Right ventricle myocardium superior (tissue), 1 donor: ENCODE data around the gene PSRC1. TPM values are rescaled to one million over a fixed set of nuclear protein-coding genes. Genes with fewer than 3 reads are reported as not detected.

ENCODE experiments used
- ATAC-seq: fragments of 200-7000 bp; cut with Tn5 transposase; one replicate; pipeline ENCODE4 v1.9.1; 2020; ENCODE audit warnings: mild to moderate bottlenecking; ENCODE audit not compliant: poor library complexity
- DNase-seq: peaks from one replicate; pipeline ENCODE4 v3.0.0-alpha.2; 2020
- intact Hi-C: fragments of 100-400 bp; cut with DNase I; formaldehyde crosslinking; loops from one replicate; pipeline ENCODE4 v1.11.2; 2022
- total RNA-seq: library from RNA; stranded (reverse); fragmentation: NEBNext Ultra II Directional; extraction: Animal tissue kit (Norgen Biotek cat#: 25700); gene quantifications from one replicate; pipeline ENCODE4 v1.2.1, GENCODE V29; 2021
- donor health status: DM: no; HTN: yes; CAD: no; lungs with severe emphysema.

Gene PSRC1
- total RNA-seq, 1 donor from 2014 or later = 0.73 TPM

- DNase-seq = peak; percentile 83
- intact Hi-C loops = no loop called here
- peak; percentile 54 for ATAC-seq
Measured at GRCh38 chr1:109240158-109241152, 42.5 kb downstream of the PSRC1 start.

- ATAC-seq (peak; percentile 34), DNase-seq (no peak)
- intact Hi-C loops = no loop called here
Measured at GRCh38 chr1:109239409-109240068, 43.4 kb downstream of the PSRC1 start.

GRCh38 chr1:109239047-109239408, 43.9 kb downstream of the PSRC1 start:
- DNase-seq (no peak), ATAC-seq (no peak)
- intact Hi-C loops = no loop called here

GRCh38 chr1:109238382-109238781, 44.6 kb downstream of the PSRC1 start:
- no peak for DNase-seq
- intact Hi-C loops = no loop called here
- ATAC-seq = no peak

GRCh38 chr1:109237512-109237911, 45.4 kb downstream of the PSRC1 start:
- no peak for ATAC-seq
- intact Hi-C loops = no loop called here
- DNase-seq = no peak

GRCh38 chr1:109235137-109235536, 47.8 kb downstream of the PSRC1 start:
- ATAC-seq (no peak), DNase-seq (no peak)
- intact Hi-C loops = no loop called here

GRCh38 chr1:109231066-109231465, 51.9 kb downstream of the PSRC1 start:
- DNase-seq (no peak), ATAC-seq (no peak)
- intact Hi-C loops = no loop called here

Other genes with a start within 250 kb of the PSRC1 start
- gene WDR47, start 241.0 kb downstream of the PSRC1 start, total RNA-seq = 15.1 TPM
- 56.9 TPM for gene TAF13, start 207.1 kb downstream of the PSRC1 start, total RNA-seq
- 31.1 TPM for gene TMEM167B, start 192.4 kb downstream of the PSRC1 start, total RNA-seq
- 0.19 TPM for gene ELAPOR1, start 169.0 kb downstream of the PSRC1 start, total RNA-seq
- gene SARS1, start 69.2 kb downstream of the PSRC1 start, total RNA-seq = 92.8 TPM
- gene CELSR2, start 33.6 kb downstream of the PSRC1 start, total RNA-seq = 6.3 TPM
- 0.73 TPM for gene MYBPHL, start 23.9 kb upstream of the PSRC1 start, total RNA-seq
- gene SORT1, start 114.8 kb upstream of the PSRC1 start, total RNA-seq = 127 TPM
- 56.8 TPM for gene PSMA5, start 143.3 kb upstream of the PSRC1 start, total RNA-seq
- gene SYPL2, start 183.4 kb upstream of the PSRC1 start, total RNA-seq = 28.9 TPM
- 2.4 TPM for gene ATXN7L2, start 200.8 kb upstream of the PSRC1 start, total RNA-seq
- 5.3 TPM for gene CYB561D1, start 210.9 kb upstream of the PSRC1 start, total RNA-seq
- 19.3 TPM for gene AMIGO1, start 226.6 kb upstream of the PSRC1 start, total RNA-seq